Right ventricle myocardium inferior (tissue), 1 donor: ENCODE data around the gene TOM1L2. TPM values are rescaled to one million over a fixed set of nuclear protein-coding genes. Genes with fewer than 3 reads are reported as not detected.

Experiments
- ATAC-seq: fragments of 200-7000 bp; cut with Tn5 transposase; one replicate; pipeline ENCODE4 v1.9.1; 2020; ENCODE audit warnings: mild to moderate bottlenecking, moderate library complexity
- DNase-seq: peaks from one replicate; pipeline ENCODE4 v3.0.0; 2021; ENCODE audit errors: missing footprints
- intact Hi-C: fragments of 100-400 bp; cut with DNase I; formaldehyde crosslinking; loops from one replicate; pipeline ENCODE4 v1.11.0; 2022
- long read RNA-seq: library from polyadenylated mRNA; unstranded; transcript quantifications from one replicate; pipeline ENCODE4 v2.0.0, GENCODE V29; 2021
- total RNA-seq: library from RNA; stranded (reverse); fragmentation: NEBNext Ultra II Directional; extraction: Animal tissue kit (Norgen Biotek cat#: 25700); gene quantifications from one replicate; pipeline ENCODE4 v1.2.1, GENCODE V29; 2021
- donor health status: DM: no; HTN: yes; CAD: no; lungs with severe emphysema.

Gene TOM1L2
- 246 TPM for total RNA-seq
- long read RNA-seq, partial matches to known transcripts, result 24 of 179 reads
- long read RNA-seq, other reads (novel, unspliced or antisense), result 151 of 179 reads

DNA sequence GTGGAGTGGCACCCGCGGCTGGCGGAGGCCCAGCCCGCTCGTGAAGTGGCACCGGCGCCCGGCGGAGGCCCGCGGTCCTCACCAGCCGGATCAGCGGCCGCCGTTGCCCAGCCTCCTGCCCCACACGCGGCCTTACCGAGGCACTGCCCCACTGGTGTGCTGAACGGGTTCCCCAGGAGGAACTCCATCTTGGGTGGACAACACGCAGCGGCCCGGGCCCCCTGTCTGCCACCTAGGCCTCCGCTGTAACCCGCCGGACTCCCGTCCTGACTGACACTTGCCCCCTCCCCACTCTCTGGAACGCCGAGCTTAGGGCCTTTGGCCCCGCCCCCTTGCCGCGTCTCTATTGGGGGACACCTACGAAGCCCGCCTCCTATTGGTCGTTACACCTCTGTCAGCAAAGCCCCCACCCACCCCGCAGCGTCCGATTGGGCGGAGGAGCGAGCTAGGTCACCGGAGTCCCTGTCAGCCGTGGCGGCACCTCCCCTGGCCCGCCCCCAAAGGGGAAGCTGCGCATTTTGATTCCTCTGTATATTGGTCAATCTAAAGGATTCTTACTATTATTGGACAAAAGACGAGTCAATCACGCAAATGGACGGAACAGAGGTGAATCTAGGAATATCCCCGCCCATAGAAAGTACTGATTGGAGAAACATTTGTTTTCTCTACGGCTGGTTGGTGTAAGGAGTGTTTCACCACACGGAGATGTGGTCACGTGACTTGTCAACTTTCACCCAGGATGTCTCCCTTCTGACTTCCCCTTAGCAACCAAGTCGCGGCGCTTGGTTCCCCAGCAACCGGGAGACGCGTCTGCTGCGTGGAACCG is at the start of gene TOM1L2, which contains the start of gene DRC3:
TOM1L2 (minus strand) TSS at position 275 of the 826 bp plus-strand sequence; CDS start at position 188, 87 bp downstream.
DRC3 (plus strand) TSS at position 737 of the 826 bp plus-strand sequence. CDS start 4,737 bp downstream, outside the sequence.
- intact Hi-C loops, result loop anchor here (2.0 to 5.0 kb wide), 3 partner anchors 60 to 275 kb away; no protein-coding TSS in a partner anchor
- peak; percentile 100 for DNase-seq
- peak; percentile 98 for ATAC-seq

DNA sequence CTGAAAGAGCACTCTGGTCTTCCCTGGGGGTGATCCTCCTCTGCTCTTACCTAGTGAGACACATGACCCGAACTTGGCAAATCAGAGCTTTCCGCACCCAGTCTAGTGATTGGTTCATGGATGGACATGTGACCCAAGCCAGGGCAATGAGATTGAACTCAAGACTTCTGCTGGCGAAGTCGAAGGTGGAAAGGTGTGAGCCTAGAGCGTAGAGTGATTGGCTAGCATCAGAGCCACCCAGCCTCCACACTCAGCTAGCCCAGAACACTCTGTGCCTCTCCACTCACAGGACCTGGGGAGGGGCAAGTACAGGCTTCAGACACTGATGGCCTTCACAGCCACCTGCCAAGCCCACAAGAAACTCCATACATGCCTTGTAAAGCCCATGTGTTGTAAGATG is 49.2 kb upstream of the TOM1L2 start:
- no peak for DNase-seq

GRCh38 chr17:18020971-18021370 is 48.8 kb upstream of the TOM1L2 start:
- ATAC-seq (no peak), DNase-seq (no peak)
- intact Hi-C loops, result no loop called here

More for the DNA sequence above, 49.2 kb upstream of the TOM1L2 start:
- intact Hi-C loops, result no loop called here
- ATAC-seq, result no peak

- intact Hi-C loops, result no loop called here
- no peak for ATAC-seq
These were observed 47.6 kb upstream of the TOM1L2 start for GRCh38 chr17:18019838-18020154.

DNA sequence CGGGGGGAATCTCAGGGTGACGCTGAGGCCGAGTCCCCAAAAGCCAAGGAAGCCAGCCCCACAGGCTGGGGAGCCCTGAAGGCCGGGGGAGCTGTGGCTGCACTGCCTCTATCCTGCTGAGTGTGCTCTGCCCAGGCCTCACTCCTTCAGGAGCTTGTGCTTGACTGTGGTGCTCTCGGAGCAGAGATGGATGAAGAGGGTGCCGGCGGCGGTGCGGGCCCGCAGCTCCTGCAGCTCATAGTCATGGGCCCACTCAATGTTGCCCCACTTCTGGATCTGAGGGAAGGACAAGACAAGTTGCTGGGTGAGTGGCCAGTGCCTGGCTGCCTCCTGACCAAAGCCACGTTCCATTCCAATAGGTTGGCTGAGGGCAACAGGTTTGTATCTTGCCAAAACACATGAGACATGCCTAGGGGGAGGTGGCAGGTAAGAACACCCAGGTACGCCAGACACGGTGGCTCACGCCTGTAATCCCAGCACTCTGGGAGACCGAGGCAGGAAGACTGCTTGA is 46.3 kb upstream of the TOM1L2 start:
- ATAC-seq, result no peak
- no peak for DNase-seq
- intact Hi-C loops, result no loop called here

More at GRCh38 chr17:18019838-18020154, 47.6 kb upstream of the TOM1L2 start:
- DNase-seq, result no peak

DNA sequence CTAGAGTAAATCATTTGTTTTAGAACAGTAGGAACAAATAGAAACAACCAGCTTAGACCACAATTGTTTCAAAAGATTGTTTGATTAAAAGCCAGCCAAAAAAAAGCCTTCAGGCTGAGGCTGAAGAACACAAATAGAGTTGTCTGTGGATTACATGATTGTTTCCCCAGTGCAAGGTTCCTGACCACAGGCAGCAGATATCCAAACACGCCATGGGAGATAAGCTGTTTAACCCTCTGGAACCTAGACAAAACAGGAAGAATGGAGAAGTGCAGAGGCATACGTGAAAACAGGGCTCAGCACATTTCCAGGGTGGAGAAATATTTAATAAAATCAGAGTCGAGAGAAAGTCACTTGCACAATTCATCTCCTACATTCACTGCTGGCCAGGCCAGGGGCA is 45.8 kb upstream of the TOM1L2 start:
- DNase-seq (no peak), ATAC-seq (no peak)
- intact Hi-C loops, result no loop called here

DNA sequence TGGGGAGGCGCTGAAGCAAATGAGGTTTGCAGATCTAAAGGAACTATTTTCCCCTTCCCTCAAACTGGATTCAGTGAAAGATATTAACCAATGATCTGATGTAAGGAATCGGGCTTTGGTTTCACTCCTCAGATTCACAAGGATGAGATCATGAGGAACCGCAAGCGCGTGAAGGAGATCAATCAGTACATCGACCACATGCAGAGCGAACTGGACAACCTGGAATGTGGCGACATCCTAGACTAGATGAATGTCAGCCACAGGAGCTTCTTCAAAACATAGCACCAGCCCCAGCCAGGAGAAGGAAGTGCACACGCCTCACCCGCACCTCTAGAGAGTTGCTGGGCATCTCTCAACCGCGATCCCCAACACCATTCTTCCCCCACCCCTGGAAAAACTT is 44.2 kb upstream of the TOM1L2 start:
- intact Hi-C loops, result no loop called here
- DNase-seq, result no peak
- no peak for ATAC-seq

GRCh38 chr17:18015593-18015992 is 43.4 kb upstream of the TOM1L2 start:
- no peak for ATAC-seq
- intact Hi-C loops, result no loop called here
- no peak for DNase-seq

DNA sequence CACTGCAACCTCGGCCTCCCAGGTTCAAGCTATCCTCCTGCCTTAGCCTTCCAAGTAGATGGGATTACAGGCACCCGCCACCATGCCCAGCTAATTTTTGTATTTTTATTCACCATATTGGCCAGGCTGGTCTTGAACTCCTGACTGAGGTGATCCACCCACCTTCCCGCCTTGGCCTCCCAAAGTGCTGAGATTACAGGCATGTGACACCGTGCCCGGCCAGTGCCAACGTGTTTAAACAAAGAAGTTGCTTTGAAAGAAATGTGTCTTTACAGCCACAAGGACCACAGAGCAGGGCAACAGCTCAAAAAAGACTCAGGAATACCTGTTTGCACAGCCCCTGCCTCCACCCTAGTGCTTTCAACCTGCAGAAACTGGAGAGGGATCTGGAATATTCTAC is 41.8 kb upstream of the TOM1L2 start:
- no peak for ATAC-seq
- DNase-seq, result no peak
- intact Hi-C loops, result no loop called here

GRCh38 chr17:18011286-18011685 is 39.1 kb upstream of the TOM1L2 start:
- DNase-seq, result no peak
- no peak for ATAC-seq
- intact Hi-C loops, result no loop called here

- peak; percentile 89 for ATAC-seq
- intact Hi-C loops, result no loop called here
- no peak for DNase-seq
These were observed 37.6 kb upstream of the TOM1L2 start for GRCh38 chr17:18009609-18010420.

GRCh38 chr17:18008496-18009268 is 36.5 kb upstream of the TOM1L2 start:
- DNase-seq (no peak), ATAC-seq (no peak)
- intact Hi-C loops, result no loop called here

- DNase-seq, result no peak
- no peak for ATAC-seq
- intact Hi-C loops, result no loop called here
These were observed 34.5 kb upstream of the TOM1L2 start for GRCh38 chr17:18006495-18007239.

DNA sequence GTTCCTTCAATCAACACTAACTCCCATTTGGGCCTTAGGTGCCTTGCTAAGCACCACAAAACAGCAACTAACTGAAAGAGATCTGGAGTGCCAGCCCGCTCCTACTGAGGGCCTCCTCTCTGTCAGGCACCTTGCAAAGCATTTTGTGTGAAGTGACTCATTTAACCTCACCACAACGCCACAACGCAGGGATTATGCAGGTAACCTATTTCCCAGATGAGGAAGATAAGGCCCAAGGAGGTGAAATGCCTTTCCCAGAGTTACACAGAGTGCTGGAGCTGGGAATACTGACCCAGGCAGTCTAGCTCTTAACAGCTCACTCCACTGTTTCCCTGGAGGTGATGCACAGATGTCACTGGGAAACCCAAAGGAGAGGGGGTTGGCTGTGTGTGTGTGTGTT is 33.3 kb upstream of the TOM1L2 start:
- ATAC-seq, result no peak
- DNase-seq, result no peak
- intact Hi-C loops, result no loop called here

DNA sequence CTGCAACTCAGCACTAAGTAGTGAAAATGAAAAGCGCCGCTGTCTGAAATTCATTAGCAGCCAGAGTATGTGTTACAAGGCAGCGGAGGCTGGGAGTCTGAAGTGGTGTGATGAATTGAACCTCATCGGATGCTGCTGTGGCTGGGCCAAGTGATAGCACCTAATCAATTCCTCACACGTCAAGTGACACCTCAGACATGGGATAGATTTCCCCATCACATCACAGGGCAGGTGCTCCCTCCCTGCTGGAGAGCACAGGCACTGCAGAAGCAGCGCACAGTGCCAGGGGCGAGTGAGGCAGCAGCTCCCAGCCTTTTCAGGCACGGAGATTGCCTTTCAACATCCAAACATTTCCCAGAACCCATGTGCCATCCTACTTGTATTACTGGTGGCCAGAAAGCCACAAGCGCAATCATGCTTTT is 32.7 kb upstream of the TOM1L2 start:
- intact Hi-C loops, result no loop called here
- ATAC-seq (peak; percentile 57), DNase-seq (no peak)

GRCh38 chr17:18004345-18004744 is 32.1 kb upstream of the TOM1L2 start:
- intact Hi-C loops, result no loop called here
- DNase-seq, result no peak
- no peak for ATAC-seq

GRCh38 chr17:18002171-18002570 is 30.0 kb upstream of the TOM1L2 start:
- ATAC-seq, result no peak
- no peak for DNase-seq

DNA sequence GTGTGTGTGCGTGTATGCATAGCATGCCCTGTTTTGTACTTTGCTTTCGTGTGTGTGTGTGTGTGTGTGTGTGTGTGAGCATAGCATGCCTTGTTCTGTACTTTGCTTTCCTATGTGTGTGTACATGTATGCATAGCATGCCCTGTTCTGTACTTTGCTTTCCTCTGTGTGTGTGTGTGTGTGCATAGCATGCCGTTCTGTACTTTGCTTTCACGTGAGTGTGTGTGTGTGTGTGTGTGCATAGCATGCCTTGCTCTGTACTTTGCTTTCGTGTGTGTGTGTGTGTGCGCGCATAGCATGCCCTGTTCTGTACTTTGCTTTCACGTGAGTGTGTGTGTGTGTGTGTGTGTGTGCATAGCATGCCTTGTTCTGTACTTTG is 27.8 kb upstream of the TOM1L2 start:
- no peak for DNase-seq
- ATAC-seq, result no peak
- intact Hi-C loops, result no loop called here

More at GRCh38 chr17:18002171-18002570, 30.0 kb upstream of the TOM1L2 start:
- intact Hi-C loops, result no loop called here
